Calu3 (cell line): Measurements from ENCODE around the gene SYCP2. TPM values are rescaled to one million over a fixed set of nuclear protein-coding genes. Genes with fewer than 3 reads are reported as not detected.

ENCODE experiments used
- BruUV-seq: library from RNA; stranded (reverse); fragments of 400-500 nt; replicated peaks from 2 replicates; lab custom pipeline; 2021; lab: Mats Ljungman, UMichigan
- CTCF ChIA-PET: fragments of 300-600 bp; sonication (Branson Sonifier 250); formaldehyde crosslinking; loops from one replicate; lab custom pipeline; 2022; ENCODE audit warnings: antibody characterized with exemption; lab: Charles Lee
- DNase-seq: peaks from one replicate; pipeline ENCODE4 v3.0.0; 2022
- H3K27ac Mint-ChIP-seq: one replicate; pipeline ENCODE4 v1.8.0; 2022; ENCODE audit warnings: mixed read lengths; ENCODE audit not compliant: unreplicated experiment
- H3K27me3 Mint-ChIP-seq: one replicate; pipeline ENCODE4 v1.8.0; 2022; ENCODE audit warnings: mixed read lengths; ENCODE audit not compliant: unreplicated experiment
- H3K36me3 Mint-ChIP-seq: one replicate; pipeline ENCODE4 v1.8.0; 2022; ENCODE audit warnings: mild to moderate bottlenecking, moderate library complexity, mixed read lengths; ENCODE audit not compliant: insufficient read depth, unreplicated experiment
- H3K4me1 Mint-ChIP-seq: one replicate; pipeline ENCODE4 v1.8.0; 2022; ENCODE audit warnings: mild to moderate bottlenecking, low read depth, mixed read lengths; ENCODE audit not compliant: unreplicated experiment
- H3K4me3 Mint-ChIP-seq: one replicate; pipeline ENCODE4 v1.8.0; 2022; ENCODE audit warnings: mild to moderate bottlenecking, low read depth, moderate library complexity, mixed read lengths; ENCODE audit not compliant: unreplicated experiment
- H3K9me3 Mint-ChIP-seq: one replicate; pipeline ENCODE4 v1.8.0; 2022; ENCODE audit warnings: low read depth, mixed read lengths; ENCODE audit not compliant: unreplicated experiment
- CTCF ChIP-seq: fragments of 200-600 bp; IDR thresholded peaks from one replicate; pipeline ENCODE4 v1.8.0; 2022; ENCODE audit warnings: antibody characterized with exemption; ENCODE audit not compliant: unreplicated experiment
- intact Hi-C: fragments of 100-400 bp; cut with micrococcal nuclease; formaldehyde crosslinking; loops from one replicate; pipeline ENCODE4 v1.10.0; 2022; ENCODE audit not compliant: unreplicated experiment
- total RNA-seq: library from RNA; stranded (reverse); gene quantifications from 2 replicates; pipeline ENCODE4 v1.2.3, GENCODE V29; 2022

SYCP2 gene
- total RNA-seq, 1 experiment from 2014 or later, result 56.0 TPM

GRCh38 chr20:59850018-59850641 is 83.3 kb downstream of the SYCP2 start:
- no peak overlapping the region for H3K27ac Mint-ChIP-seq
- intact Hi-C loops, result loop anchor here (1.0 to 5.0 kb wide), 2 partner anchors 67 to 253 kb away; no protein-coding TSS in a partner anchor
- BruUV-seq, result no TSS peak
- no peak for DNase-seq
- H3K4me1 Mint-ChIP-seq, result peaks cover 22% of the 10 kb centered on the region
- peak; percentile 68 for TF ChIP-seq CTCF
- CTCF ChIA-PET, result interaction anchor here (0.7 to 2.6 kb wide), 14 partner anchors 9 to 79 kb away, joined by 3 to 93 read pairs (median 6); no protein-coding TSS in a partner anchor
- H3K4me3 Mint-ChIP-seq, result no peak overlapping the region
- H3K36me3 Mint-ChIP-seq, result peaks cover 13% of the 10 kb centered on the region
- no peaks in the 10 kb centered on the region for H3K9me3 Mint-ChIP-seq
- no peaks in the 10 kb centered on the region for H3K27me3 Mint-ChIP-seq

- CTCF ChIA-PET, result interaction anchor here (1.1 to 1.2 kb wide), 3 partner anchors 12 to 65 kb away, joined by 3 to 4 read pairs (median 4); no protein-coding TSS in a partner anchor
- no peak for DNase-seq
- Mint-ChIP-seq H3K4me3 (no peak overlapping the region), H3K36me3 (peaks cover 14% of the 10 kb centered on the region), H3K27ac (peak overlapping the region; percentile 57), H3K9me3 (no peaks in the 10 kb centered on the region), H3K4me1 (peaks cover 37% of the 10 kb centered on the region), H3K27me3 (no peaks in the 10 kb centered on the region)
- intact Hi-C loops, result no loop called here
- no peak for TF ChIP-seq CTCF
- BruUV-seq, result no TSS peak
Measured at GRCh38 chr20:59848182-59848581, 85.3 kb downstream of the SYCP2 start.

GRCh38 chr20:59845472-59845871 is 88.0 kb downstream of the SYCP2 start:
- peak overlapping the region; percentile 82 for H3K27ac Mint-ChIP-seq
- intact Hi-C loops, result no loop called here
- no TSS peak for BruUV-seq
- CTCF ChIA-PET, result interaction anchor here (1.3 to 1.5 kb wide), 2 partner anchors 14 to 62 kb away, joined by 4 to 5 read pairs; no protein-coding TSS in a partner anchor
- no peak for TF ChIP-seq CTCF
- H3K27me3 Mint-ChIP-seq, result no peaks in the 10 kb centered on the region
- DNase-seq, result no peak
- peaks cover 37% of the 10 kb centered on the region for H3K4me1 Mint-ChIP-seq
- no peak overlapping the region for H3K4me3 Mint-ChIP-seq
- no peaks in the 10 kb centered on the region for H3K9me3 Mint-ChIP-seq
- H3K36me3 Mint-ChIP-seq, result peaks cover 24% of the 10 kb centered on the region

- CTCF ChIA-PET, result interaction anchor here (0.6 to 1.2 kb wide), 3 partner anchors 11 to 56 kb away, joined by 3 to 5 read pairs (median 4); no protein-coding TSS in a partner anchor
- H3K4me1 Mint-ChIP-seq, result peaks cover 53% of the 10 kb centered on the region
- no TSS peak for BruUV-seq
- H3K36me3 Mint-ChIP-seq, result peaks cover 36% of the 10 kb centered on the region
- H3K27me3 Mint-ChIP-seq, result no peaks in the 10 kb centered on the region
- no peak for DNase-seq
- no peak overlapping the region for H3K4me3 Mint-ChIP-seq
- intact Hi-C loops, result no loop called here
- TF ChIP-seq CTCF, result no peak
- no peaks in the 10 kb centered on the region for H3K9me3 Mint-ChIP-seq
- no peak overlapping the region for H3K27ac Mint-ChIP-seq
Measured at GRCh38 chr20:59839400-59839799, 94.0 kb downstream of the SYCP2 start.
